Measurements from ENCODE around the gene NRBF2.

DNA sequence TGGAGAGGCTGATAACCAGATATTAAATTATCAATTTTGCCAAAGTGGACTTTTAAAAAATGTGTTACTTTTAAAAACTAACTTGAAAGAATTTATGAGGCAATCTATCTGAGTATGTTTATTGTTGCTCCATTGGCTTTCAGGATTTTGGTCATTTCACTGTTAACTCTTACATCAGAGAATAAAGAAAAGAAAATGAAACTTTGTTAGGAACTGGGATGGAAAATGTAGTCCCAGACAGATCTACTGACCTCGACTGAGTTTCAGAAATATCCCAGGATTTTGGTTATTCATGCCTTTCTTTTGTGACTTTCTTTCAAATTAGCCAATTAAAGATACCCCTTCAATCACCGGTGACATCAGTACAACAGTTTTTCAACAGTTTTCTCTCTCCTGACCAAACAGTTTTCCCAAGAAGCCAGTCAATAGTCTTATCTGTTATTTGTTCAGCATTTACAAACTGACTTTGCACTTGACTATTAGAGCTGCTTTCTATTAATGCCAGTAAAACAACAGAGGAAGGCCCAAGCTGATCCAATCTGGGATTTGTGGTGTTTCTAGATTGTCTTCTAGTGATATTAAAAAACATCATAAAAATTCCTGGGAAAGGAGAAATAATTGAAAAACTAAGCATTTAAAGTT is 35.8 kb downstream of the NRBF2 start:
- TF ChIP-seq, protein P1, sequence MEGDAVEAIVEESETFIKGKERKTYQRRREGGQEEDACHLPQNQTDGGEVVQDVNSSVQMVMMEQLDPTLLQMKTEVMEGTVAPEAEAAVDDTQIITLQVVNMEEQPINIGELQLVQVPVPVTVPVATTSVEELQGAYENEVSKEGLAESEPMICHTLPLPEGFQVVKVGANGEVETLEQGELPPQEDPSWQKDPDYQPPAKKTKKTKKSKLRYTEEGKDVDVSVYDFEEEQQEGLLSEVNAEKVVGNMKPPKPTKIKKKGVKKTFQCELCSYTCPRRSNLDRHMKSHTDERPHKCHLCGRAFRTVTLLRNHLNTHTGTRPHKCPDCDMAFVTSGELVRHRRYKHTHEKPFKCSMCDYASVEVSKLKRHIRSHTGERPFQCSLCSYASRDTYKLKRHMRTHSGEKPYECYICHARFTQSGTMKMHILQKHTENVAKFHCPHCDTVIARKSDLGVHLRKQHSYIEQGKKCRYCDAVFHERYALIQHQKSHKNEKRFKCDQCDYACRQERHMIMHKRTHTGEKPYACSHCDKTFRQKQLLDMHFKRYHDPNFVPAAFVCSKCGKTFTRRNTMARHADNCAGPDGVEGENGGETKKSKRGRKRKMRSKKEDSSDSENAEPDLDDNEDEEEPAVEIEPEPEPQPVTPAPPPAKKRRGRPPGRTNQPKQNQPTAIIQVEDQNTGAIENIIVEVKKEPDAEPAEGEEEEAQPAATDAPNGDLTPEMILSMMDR (IDR thresholded peaks at IDR 0.05): no peak
- TF ChIP-seq ZFX (IDR thresholded peaks at IDR 0.05; ENCODE audit: borderline replicate concordance): no peak

All from 22Rv1 (cell line).